Measurements from ENCODE around the gene FFAR1.
"Not testable (repeated sequence)": the region's sequence is repeated elsewhere in the genome, so short reads cannot be mapped to it uniquely, and the experiment has no call there.

FFAR1 gene

GRCh38 chr19:35344511-35345031, 3.1 kb upstream of the FFAR1 start:
- DNase-seq: no peak

DNA sequence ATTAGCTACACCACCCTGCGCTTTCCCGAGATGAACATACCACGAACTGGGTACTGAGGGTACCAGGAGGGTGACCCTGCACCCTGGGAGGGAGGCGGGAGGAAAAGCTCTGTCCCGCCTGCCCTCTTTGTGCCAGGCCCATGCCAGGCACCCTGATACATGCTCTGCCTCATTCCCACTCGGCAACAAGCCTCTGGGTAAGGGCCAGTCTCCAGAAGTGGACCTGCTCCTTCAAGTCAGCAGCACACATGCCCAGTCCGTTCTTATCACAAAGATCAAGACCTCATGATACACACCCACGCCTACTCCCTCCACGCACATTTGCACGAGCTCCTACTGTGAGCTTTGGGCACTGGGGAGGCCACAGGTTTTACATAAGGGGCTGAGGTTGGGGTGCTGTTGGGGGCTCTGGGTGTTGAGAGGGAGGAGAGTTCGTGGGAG, 2.0 kb upstream of the FFAR1 start:
- DNase-seq: no peak

DNA sequence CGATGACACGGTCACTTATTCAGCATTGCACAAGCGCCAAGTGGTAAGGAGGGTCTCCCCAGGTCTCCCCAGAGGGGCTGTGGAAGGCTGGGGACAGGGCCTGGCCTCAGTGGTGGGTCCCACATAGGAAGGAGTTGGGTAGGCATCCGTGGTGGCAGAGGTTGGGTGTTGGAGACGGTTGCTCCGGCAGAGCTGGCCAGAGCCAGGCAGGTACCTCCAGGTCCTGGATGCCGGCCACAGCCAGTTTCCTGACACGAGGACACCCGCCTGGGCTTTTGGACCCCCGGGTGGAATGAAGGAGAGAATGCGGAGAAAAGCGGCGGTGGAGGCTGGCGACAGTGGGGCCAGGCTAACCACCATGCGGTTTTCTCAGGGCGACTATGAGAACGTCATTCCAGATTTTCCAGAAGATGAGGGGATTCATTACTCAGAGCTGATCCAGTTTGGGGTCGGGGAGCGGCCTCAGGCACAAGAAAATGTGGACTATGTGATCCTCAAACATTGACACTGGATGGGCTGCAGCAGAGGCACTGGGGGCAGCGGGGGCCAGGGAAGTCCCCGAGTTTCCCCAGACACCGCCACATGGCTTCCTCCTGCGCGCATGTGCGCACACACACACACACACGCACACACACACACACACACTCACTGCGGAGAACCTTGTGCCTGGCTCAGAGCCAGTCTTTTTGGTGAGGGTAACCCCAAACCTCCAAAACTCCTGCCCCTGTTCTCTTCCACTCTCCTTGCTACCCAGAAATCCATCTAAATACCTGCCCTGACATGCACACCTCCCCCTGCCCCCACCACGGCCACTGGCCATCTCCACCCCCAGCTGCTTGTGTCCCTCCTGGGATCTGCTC, 1.3 kb upstream of the FFAR1 start:
- DNase-seq: no peak

- no peak for DNase-seq
These were observed 212 bp downstream of the FFAR1 start for GRCh38 chr19:35347930-35348298.

DNA sequence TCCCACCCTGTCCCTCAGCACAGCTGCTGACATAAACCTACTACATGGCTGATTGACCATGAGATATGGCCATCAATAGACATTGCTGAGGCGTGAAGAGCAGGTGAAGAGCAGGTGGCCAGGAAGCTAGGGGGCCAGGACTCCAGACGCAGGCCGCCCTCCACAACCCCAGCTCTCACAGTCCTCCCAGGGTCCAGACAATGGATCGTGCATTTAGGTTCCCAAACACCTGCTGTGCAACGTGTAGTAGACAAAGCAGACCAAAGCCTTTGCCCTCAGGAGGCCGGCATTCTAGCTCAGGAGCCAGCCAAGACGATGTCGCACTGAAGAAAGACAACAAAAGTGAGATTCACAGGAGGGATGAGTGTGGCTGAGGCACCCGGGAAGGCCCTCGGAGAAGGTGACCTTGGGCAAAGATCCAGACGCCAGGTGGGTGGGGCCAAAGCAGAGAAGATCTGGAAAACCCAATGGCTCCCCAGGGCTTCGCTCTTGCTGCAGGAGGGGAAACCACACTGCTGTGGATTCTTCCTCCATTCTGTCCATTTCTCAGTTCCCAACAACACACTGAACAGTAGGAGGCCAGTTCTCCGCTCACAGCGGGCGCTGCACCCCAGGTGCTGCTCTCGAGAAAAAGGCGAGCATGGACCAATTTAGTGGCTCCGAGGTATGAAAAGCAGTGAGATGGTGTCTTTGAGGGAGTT, 1.4 kb downstream of the FFAR1 start:
- DNase-seq: no peak

- DNase-seq: no peak
These were observed 2.2 kb downstream of the FFAR1 start for GRCh38 chr19:35349614-35350521.

DNA sequence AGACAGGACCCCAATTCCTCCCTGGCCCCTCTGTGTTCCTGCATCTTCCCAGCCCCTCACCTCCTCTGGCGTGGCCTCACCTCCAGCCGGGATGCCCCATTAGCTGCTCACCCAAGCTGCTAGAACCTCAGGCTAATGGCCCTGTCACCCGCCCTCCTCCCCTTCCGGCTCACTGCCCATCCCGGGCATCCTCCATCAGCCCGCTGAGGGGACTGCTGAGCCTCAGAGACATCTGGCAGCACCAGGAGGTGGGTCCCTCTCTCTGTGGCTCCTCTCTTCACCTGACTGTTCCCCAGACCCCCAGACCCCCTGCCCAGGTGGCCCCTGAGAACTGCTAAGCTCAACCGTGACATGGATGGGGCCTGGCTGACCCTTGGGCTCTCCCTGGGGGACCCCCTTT, 2.9 kb downstream of the FFAR1 start:
- DNase-seq: no peak

DNA sequence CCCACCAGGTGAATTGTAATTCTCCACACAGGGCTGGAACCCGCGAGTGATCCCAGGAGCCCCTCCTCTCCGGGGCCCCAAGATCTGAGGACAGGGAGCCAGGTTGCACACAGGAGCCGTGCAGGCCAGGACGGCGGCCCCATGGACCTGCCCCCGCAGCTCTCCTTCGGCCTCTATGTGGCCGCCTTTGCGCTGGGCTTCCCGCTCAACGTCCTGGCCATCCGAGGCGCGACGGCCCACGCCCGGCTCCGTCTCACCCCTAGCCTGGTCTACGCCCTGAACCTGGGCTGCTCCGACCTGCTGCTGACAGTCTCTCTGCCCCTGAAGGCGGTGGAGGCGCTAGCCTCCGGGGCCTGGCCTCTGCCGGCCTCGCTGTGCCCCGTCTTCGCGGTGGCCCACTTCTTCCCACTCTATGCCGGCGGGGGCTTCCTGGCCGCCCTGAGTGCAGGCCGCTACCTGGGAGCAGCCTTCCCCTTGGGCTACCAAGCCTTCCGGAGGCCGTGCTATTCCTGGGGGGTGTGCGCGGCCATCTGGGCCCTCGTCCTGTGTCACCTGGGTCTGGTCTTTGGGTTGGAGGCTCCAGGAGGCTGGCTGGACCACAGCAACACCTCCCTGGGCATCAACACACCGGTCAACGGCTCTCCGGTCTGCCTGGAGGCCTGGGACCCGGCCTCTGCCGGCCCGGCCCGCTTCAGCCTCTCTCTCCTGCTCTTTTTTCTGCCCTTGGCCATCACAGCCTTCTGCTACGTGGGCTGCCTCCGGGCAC, 3.9 kb downstream of the FFAR1 start:
- DNase-seq: no peak

DNA sequence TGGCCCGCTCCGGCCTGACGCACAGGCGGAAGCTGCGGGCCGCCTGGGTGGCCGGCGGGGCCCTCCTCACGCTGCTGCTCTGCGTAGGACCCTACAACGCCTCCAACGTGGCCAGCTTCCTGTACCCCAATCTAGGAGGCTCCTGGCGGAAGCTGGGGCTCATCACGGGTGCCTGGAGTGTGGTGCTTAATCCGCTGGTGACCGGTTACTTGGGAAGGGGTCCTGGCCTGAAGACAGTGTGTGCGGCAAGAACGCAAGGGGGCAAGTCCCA, 4.4 kb downstream of the FFAR1 start:
- DNase-seq: no peak

- no peak for DNase-seq
These were observed 5.0 kb downstream of the FFAR1 start for GRCh38 chr19:35352448-35353304.

- no peak for DNase-seq
These were observed 5.9 kb downstream of the FFAR1 start for GRCh38 chr19:35353635-35354034.

- DNase-seq: no peak
These were observed 7.2 kb downstream of the FFAR1 start for GRCh38 chr19:35354898-35355297.

GRCh38 chr19:35355791-35356460, 8.2 kb downstream of the FFAR1 start:
- no peak for DNase-seq

GRCh38 chr19:35357867-35358573, 10.3 kb downstream of the FFAR1 start, which contains the start of gene FFAR3:
Gene FFAR3, plus strand, starts transcription at chr19:35358460. Its CDS starts 431 bp downstream, at chr19:35358891.
- DNase-seq: no peak

DNA sequence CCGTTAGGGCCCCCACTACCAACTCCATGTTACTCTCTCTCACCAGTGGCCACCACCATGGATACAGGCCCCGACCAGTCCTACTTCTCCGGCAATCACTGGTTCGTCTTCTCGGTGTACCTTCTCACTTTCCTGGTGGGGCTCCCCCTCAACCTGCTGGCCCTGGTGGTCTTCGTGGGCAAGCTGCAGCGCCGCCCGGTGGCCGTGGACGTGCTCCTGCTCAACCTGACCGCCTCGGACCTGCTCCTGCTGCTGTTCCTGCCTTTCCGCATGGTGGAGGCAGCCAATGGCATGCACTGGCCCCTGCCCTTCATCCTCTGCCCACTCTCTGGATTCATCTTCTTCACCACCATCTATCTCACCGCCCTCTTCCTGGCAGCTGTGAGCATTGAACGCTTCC, 11.1 kb downstream of the FFAR1 start:
- not testable (repeated sequence) for DNase-seq

DNA sequence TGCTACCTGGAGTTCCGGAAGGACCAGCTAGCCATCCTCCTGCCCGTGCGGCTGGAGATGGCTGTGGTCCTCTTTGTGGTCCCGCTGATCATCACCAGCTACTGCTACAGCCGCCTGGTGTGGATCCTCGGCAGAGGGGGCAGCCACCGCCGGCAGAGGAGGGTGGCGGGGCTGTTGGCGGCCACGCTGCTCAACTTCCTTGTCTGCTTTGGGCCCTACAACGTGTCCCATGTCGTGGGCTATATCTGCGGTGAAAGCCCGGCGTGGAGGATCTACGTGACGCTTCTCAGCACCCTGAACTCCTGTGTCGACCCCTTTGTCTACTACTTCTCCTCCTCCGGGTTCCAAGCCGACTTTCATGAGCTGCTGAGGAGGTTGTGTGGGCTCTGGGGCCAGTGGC, 11.7 kb downstream of the FFAR1 start:
- DNase-seq: not testable (repeated sequence)

GRCh38 chr19:35360081-35360480, 12.4 kb downstream of the FFAR1 start:
- not testable (repeated sequence) for DNase-seq

DNA sequence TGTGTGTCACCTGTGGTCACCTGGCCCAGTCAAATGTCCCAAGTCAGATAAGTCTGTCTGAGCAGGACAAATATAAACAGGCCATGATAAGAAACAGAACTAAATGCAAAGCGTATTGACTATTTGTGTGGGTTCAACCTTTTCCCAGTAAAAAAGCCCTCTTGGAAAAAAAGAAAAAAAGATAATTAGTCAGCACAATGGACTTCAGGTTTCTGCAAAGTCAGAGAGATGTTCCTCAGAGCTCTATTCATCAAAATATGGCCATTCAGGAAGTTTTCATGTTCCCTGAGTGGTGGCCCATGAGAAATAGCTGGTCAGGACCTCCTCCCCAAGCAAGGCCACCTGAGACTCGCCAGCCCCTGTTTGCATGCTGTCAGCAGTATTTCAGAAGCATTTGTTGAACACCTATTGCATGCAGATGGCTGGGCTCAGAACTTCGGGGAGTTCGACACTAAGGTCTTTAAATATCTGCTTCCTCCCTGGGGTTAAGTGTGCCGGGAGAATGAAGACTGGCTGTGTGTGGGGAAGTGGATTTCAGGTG, 13.2 kb downstream of the FFAR1 start:
- no peak for DNase-seq

GRCh38 chr19:35362261-35363000, 14.7 kb downstream of the FFAR1 start:
- DNase-seq: no peak

All from cerebellar nuclear complex (tissue), 1 donor.